HG03097 (cell line): ENCODE measurements around the gene UCP1.

Source experiments
- ATAC-seq: cut with Tn5 transposase; IDR thresholded peaks from one replicate; pipeline ENCODE4 v1.9.1; 2021; ENCODE audit not compliant: unreplicated experiment, low FRiP score

UCP1 gene, protein sequence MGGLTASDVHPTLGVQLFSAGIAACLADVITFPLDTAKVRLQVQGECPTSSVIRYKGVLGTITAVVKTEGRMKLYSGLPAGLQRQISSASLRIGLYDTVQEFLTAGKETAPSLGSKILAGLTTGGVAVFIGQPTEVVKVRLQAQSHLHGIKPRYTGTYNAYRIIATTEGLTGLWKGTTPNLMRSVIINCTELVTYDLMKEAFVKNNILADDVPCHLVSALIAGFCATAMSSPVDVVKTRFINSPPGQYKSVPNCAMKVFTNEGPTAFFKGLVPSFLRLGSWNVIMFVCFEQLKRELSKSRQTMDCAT

DNA sequence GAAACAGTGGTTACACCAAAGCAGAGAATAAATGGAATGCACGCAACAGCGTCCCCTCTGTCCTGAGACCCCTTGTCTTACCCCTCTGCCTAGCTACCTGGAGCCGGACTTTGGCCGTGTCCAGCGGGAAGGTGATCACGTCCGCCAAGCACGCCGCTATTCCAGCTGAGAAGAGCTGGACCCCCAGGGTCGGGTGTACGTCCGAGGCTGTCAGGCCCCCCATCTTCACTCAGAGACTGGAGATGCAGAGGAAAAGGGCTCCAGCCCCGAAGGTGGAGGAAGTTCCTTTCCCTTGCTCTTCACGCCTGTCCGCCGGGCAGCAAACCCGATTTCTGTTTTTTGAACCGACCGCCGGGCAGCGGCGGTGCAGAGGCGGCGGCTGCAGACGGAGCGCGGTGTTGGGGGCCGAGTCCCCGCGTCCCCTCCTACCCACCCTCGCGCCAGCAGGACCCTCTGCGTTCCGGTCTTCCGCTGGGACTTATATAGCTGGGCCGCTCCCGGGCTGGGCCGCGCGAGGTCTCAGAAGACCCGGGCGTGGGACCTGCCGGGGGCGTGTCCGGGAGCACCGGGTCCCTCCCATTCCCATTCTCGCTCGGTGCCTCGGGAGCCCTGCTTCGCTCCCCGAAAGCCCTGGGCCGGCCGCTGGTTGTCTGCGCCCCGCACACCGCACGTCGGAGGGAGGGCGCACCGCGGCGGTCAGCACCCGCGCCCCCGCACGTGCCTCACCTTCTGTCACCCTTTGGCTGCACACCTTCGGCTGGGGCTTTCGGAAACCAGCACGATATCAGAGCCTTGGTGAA lies at the start of gene UCP1:
UCP1 (minus strand) TSS at position 455 of the 800 bp plus-strand sequence; CDS start at position 223, 232 bp downstream.
- no peak for ATAC-seq

DNA sequence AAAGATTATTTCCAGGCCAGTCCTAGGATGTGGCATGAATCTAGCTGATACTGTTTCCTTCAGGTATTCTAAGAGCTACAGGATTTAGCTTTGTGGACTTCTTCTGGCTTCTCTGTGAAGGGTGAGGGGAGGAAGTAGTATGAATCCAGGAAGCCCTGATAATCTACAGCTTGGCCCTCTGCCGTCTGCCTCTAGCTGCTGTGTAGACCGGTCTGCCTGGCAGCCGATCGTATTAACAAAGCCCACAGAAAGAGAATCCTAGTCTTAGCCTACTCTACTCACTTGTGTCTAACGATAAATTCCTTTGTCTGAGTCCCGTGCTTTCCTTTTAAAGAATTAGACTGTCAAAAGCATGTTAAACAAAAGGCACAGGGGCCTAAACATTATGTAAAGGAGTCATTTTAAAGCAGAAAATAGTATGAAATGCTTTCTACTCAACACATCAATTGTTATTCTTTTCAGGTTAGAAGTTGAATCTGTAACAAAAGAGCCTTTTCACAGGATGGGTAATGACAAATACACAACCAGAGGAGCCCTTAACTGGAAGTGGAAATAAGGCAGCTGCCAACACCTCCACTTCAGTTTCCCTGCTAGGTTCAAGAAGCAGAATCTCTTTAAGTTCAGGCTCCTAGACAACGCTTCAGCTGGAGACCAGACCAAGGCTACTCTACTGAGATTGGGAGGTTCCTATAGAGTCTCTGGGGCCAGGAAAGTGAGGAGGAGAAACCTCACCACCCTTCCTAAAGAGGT lies 48.9 kb upstream of the UCP1 start:
- ATAC-seq, result no peak

DNA sequence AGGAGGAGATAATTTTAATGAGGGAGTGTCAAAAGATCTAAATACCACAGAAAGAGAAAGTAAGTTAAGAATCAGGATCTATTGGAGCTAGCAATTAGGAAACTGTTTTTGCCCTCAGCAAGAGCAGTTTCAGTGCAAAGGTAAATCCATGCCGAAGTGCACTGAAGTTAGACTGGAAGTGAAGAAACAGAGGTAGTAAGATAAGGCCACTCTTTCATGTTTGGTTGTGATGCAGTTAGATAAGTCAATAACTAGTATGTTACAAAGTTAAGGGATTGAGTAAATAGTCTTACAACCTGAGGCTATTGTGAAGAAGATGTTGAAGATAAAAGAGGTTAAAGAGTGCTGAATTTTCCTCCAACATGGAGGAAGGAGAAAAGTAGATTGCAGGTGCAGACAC lies 46.7 kb upstream of the UCP1 start:
- no peak for ATAC-seq

DNA sequence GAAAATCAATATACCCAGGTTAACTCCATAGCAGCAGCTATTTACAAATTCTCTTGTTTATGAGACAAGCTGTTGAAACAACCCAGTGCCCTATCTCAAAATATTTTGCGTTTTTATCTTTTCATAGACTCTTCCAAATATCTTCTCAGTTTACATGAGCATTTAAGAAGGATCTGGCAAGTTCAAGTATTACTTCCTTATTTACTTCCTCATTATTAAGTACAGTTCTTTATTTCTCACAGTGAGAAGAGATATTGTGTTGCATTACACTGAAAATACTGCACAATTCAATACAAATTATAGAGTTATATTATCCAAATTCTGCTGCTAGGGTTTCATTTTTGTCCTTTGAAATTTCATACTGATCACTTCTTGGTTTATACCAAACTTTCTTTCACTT lies 43.6 kb upstream of the UCP1 start:
- no peak for ATAC-seq

DNA sequence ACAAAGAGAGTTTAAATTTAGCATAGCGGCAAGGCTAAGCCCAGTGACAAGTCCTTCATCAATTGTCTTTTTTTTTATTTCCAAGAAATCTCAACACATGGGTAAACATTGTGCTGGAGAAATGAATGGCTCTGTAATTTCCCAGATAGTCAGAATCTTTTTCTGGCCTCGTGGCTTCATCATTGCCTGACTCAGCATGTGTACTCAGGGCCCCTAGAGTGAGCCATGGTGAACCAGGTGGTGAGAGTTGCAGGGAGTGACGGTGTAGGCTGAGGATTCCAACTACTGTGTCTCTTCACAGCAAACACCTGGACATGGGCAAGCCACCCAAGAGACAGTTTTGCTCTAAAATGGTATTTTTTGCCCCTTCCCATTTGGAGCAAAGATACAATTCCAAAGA lies 43.1 kb upstream of the UCP1 start:
- ATAC-seq, result no peak

- ATAC-seq, result no peak
Measured at GRCh38 chr4:140609548-140610425, 41.0 kb upstream of the UCP1 start.

DNA sequence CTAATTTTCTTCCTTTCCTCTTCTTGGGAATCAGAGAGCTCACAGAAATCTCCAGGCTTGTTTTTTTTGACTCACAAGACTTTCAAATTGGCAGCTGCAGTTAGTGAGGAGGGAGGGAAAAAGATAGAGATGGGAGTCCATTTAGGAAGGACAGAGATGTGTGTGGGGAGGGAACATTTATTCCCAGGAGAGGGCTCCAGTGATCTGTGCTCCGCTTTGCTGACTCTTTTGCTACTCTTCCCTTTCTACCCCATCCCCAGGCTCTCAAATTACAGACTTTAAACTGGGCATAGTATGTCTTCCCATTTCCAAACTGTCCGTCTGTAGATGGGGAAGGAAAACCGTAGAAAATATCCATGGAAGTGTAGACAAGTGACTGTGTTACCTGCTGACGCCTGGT lies 39.1 kb upstream of the UCP1 start:
- no peak for ATAC-seq

DNA sequence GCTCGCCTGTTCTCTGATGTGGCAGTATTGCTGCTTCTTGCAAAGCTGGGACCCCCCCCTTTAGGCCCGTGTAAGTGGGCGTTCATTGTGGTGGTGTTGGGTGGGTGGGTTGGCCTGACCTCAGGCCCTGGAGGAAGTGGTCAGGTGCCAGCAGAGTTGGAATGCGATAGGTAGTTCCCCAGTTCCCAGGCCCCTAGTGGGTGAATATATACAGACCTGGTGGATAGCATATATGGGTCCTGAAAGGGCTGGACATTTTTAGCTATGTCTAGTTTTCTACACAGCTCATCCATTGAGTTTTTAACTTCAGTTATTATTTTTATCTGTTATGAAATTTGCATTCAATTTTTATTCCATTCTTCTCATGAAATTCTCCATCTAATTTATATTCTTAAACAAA lies 35.8 kb upstream of the UCP1 start:
- ATAC-seq, result no peak

DNA sequence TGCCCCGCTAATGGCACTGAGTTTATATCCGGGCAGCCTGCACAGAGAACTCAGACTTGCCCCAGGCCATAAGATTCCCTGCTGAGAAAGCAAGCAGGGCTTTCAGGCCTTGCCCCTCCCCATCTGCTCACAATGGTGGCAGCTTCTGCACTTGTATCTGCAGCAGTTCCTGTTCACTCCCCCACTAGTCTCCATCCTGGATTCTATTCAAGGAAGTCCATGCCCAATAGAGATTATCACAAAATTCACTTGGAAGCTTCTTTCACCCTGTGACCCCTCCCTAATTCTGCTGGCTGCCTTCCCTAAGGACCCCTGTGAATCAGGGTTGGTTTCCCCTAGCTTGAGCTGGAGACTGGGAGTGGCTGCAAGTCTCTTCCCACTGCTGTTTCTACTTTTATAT lies 34.5 kb upstream of the UCP1 start:
- no peak for ATAC-seq

- ATAC-seq, result no peak
Measured at GRCh38 chr4:140602714-140603113, 34.0 kb upstream of the UCP1 start.

DNA sequence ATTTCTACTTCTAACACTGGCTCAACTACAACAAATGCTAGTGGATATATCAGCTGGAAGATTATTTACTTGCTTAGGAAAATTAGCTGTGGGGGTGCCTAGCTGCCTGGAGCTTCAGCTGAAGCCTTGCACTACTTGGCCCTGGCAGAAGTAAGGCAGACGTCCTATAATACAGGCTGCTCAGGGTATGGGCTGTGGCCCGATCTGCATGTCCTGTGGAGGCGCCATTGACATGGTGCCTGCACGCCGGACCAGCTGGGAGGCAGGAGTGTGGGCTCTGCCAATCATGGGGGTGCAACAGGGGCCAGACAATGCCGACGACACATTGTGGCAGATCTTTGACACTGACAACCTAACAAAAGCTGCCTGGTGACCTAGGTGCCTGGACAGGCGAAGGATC lies 31.6 kb upstream of the UCP1 start:
- ATAC-seq, result no peak

DNA sequence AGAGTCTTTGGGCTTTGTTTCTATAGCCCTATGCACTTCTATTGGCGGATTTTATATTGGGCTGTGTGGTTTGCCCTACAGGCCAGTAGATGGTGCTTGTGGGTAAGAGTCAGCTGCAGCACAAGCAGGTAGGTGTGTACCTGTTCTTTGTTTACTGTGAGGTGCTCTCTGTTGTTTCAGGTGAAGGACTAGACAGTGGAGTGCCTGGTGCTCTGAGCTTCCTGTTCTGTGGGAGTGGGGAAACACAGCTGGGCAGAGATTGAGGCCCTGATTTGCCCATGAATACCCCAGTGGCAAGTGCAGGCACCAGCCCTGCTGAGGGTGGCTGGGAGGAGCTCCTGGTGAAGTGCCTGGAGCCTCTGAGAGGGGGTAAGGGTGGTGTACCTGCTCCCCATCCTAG lies 26.3 kb upstream of the UCP1 start:
- no peak for ATAC-seq

DNA sequence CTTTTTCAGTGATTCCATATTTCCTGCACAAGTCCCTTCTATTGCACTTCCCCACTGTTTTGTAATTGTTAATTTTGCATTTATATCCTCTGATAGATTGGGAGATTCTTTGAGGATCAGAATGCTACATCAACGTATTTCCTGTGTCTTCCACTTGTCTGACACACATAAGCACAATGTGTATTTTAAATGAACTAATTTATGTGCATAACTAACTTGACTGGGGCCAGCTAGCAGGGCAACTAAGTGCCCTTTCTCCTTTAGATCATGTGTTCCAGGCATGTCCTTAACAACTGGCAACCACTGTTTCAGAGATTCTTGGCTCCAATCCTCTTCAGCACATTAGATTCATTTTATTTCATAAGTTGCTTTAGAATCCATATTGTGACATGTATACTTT lies 15.7 kb upstream of the UCP1 start:
- no peak for ATAC-seq

- ATAC-seq, result no peak
Measured at GRCh38 chr4:140581078-140581477, 12.3 kb upstream of the UCP1 start.

DNA sequence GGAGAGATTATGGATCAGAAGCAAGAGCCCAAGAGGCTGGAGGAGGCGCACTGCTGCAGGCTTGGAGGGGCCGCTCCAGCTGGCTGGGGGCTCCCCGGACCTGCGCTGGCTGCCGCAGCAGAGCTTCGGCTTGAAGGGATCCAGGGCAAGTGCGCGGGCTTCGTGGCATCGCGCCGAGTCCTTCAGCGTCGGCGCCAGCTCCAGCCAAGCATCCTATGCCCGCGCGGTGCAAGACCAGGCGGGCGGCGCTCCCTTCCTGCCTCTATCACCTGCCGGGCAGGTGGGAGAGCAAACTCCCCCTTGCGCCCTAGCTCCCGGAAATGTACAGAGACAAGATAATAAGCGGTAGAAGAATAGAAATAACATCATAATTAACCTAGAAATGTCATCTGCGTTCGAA lies 10.5 kb upstream of the UCP1 start:
- ATAC-seq, result no peak

DNA sequence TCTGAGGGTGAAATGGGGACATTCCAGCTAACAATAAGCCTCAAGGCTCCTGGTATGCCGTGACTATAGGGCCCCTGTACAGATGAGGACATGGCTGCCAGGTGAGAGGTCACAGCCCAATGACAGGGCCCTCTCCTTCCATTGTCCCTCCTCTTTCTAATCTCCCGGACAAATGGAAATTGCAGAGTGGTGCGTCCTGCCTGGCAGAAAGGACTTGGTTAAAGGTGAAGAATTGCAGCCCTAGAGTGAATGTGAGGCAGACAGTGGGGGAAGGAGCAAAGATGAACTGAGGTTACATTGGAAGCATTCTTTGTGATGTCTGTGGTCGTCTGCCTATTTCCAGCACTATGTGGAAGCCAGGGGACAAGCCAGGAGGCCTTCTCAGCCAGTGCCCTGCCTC lies 6.7 kb upstream of the UCP1 start:
- ATAC-seq, result no peak

- no peak for ATAC-seq
Measured at GRCh38 chr4:140571620-140572019, 2.9 kb upstream of the UCP1 start.

DNA sequence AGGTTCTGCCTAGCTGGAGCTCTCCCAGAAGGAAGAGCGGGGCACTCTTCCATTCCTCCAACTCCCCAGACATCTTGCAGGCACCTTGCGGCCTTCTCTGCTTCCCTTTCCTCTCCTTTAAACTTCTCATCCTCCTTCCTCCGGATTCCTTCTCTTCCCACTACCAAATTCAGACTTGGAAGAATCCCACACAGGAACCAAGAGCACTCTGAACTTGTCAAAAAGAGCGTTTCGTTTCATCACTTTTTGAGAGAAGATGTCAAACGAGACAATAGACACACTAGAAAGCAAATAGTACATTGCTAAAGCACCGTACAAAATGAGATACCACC lies 512 bp upstream of the UCP1 start:
- ATAC-seq, result no peak

GRCh38 chr4:140559696-140560095 lies 9.1 kb downstream of the UCP1 start:
- ATAC-seq, result no peak

GRCh38 chr4:140557831-140558435 lies 10.8 kb downstream of the UCP1 start:
- no peak for ATAC-seq
